G401 (cell line): ENCODE data around the gene HPX. TPM values are rescaled to one million over a fixed set of nuclear protein-coding genes. Genes with fewer than 3 reads are reported as not detected.

ENCODE experiments used
- DNase-seq: peaks from one replicate; pipeline ENCODE4 v3.0.0-alpha.2; 2015; ENCODE audit warnings: low spot score
- in situ Hi-C: cut with HindIII; loops from 2 replicates; pipeline ENCODE4 v1.10.0; 2016; ENCODE audit warnings: low sequenced_read_pairs, mixed read lengths
- total RNA-seq: library from RNA; depleted of rRNA; stranded (reverse); fragments of >200 nt; shearing (Covaris generic); gene quantifications from 2 replicates; pipeline ENCODE4 v1.2.3, GENCODE V29; 2014

Gene HPX
- total RNA-seq, 1 experiment from 2014 or later: not detected

- in situ Hi-C loops: no loop called here
- peak; percentile 71 for DNase-seq
These were observed 21.7 kb downstream of the HPX start, which contains the start of gene APBB1 for GRCh38 chr11:6419009-6419631. TSS of gene APBB1 (minus strand) at chr11:6419094. CDS start at chr11:6411347, 7,747 bp downstream.

GRCh38 chr11:6418557-6419008 lies 22.2 kb downstream of the HPX start:
- in situ Hi-C loops: no loop called here
- DNase-seq: no peak

GRCh38 chr11:6417907-6418556 lies 22.8 kb downstream of the HPX start:
- peak; percentile 58 for DNase-seq
- in situ Hi-C loops: no loop called here

- in situ Hi-C loops: no loop called here
- no peak for DNase-seq
These were observed 25.0 kb downstream of the HPX start for GRCh38 chr11:6415797-6416196.

GRCh38 chr11:6414874-6415328 lies 25.9 kb downstream of the HPX start:
- in situ Hi-C loops: no loop called here
- DNase-seq: no peak

GRCh38 chr11:6413791-6414201 lies 27.0 kb downstream of the HPX start:
- peak; percentile 65 for DNase-seq
- in situ Hi-C loops: no loop called here

GRCh38 chr11:6411594-6412031 lies 29.2 kb downstream of the HPX start:
- DNase-seq: peak; percentile 60
- in situ Hi-C loops: no loop called here

GRCh38 chr11:6410695-6411430 lies 29.9 kb downstream of the HPX start:
- no peak for DNase-seq
- in situ Hi-C loops: no loop called here

- in situ Hi-C loops: no loop called here
These were observed 34.4 kb downstream of the HPX start for GRCh38 chr11:6406370-6406769.

GRCh38 chr11:6405846-6406245 lies 34.9 kb downstream of the HPX start:
- peak; percentile 92 for DNase-seq

More at GRCh38 chr11:6406370-6406769, 34.4 kb downstream of the HPX start:
- peak; percentile 61 for DNase-seq

GRCh38 chr11:6405052-6405667 lies 35.6 kb downstream of the HPX start:
- DNase-seq: peak; percentile 87
- in situ Hi-C loops: no loop called here

More at GRCh38 chr11:6405846-6406245, 34.9 kb downstream of the HPX start:
- in situ Hi-C loops: no loop called here

GRCh38 chr11:6404342-6405051 lies 36.3 kb downstream of the HPX start:
- DNase-seq: peak; percentile 73
- in situ Hi-C loops: loop anchor here (5.0 kb wide), 1 partner anchor 38 kb away; the partner anchor contains the start of gene HPX

- in situ Hi-C loops: loop anchor here (5.0 kb wide), 1 partner anchor 39 kb away; the partner anchor contains the start of gene HPX
- no peak for DNase-seq
These were observed 37.2 kb downstream of the HPX start for GRCh38 chr11:6403539-6403938.

GRCh38 chr11:6402561-6402981 lies 38.2 kb downstream of the HPX start:
- no peak for DNase-seq
- in situ Hi-C loops: loop anchor here (5.0 kb wide), 1 partner anchor 40 kb away; the partner anchor contains the start of gene HPX

- in situ Hi-C loops: loop anchor here (5.0 kb wide), 1 partner anchor 40 kb away; the partner anchor contains the start of gene HPX
- DNase-seq: no peak
These were observed 38.7 kb downstream of the HPX start for GRCh38 chr11:6402061-6402470.

GRCh38 chr11:6401464-6401863 lies 39.3 kb downstream of the HPX start:
- in situ Hi-C loops: loop anchor here (5.0 kb wide), 1 partner anchor 41 kb away; the partner anchor contains the start of gene HPX

GRCh38 chr11:6400431-6401345 lies 40.1 kb downstream of the HPX start:
- in situ Hi-C loops: loop anchor here (5.0 kb wide), 1 partner anchor 42 kb away; the partner anchor contains the start of gene HPX

More at GRCh38 chr11:6401464-6401863, 39.3 kb downstream of the HPX start:
- no peak for DNase-seq

More at GRCh38 chr11:6400431-6401345, 40.1 kb downstream of the HPX start:
- no peak for DNase-seq
